ENCODE data around the gene GNAQ. TPM values are rescaled to one million over a fixed set of nuclear protein-coding genes. Genes with fewer than 3 reads are reported as not detected.

The GNAQ gene
- total and polyA plus RNA-seq, 2 experiments from 2014 or later, result 21.1 to 43.1 TPM

- TF ChIP-seq, protein P1, sequence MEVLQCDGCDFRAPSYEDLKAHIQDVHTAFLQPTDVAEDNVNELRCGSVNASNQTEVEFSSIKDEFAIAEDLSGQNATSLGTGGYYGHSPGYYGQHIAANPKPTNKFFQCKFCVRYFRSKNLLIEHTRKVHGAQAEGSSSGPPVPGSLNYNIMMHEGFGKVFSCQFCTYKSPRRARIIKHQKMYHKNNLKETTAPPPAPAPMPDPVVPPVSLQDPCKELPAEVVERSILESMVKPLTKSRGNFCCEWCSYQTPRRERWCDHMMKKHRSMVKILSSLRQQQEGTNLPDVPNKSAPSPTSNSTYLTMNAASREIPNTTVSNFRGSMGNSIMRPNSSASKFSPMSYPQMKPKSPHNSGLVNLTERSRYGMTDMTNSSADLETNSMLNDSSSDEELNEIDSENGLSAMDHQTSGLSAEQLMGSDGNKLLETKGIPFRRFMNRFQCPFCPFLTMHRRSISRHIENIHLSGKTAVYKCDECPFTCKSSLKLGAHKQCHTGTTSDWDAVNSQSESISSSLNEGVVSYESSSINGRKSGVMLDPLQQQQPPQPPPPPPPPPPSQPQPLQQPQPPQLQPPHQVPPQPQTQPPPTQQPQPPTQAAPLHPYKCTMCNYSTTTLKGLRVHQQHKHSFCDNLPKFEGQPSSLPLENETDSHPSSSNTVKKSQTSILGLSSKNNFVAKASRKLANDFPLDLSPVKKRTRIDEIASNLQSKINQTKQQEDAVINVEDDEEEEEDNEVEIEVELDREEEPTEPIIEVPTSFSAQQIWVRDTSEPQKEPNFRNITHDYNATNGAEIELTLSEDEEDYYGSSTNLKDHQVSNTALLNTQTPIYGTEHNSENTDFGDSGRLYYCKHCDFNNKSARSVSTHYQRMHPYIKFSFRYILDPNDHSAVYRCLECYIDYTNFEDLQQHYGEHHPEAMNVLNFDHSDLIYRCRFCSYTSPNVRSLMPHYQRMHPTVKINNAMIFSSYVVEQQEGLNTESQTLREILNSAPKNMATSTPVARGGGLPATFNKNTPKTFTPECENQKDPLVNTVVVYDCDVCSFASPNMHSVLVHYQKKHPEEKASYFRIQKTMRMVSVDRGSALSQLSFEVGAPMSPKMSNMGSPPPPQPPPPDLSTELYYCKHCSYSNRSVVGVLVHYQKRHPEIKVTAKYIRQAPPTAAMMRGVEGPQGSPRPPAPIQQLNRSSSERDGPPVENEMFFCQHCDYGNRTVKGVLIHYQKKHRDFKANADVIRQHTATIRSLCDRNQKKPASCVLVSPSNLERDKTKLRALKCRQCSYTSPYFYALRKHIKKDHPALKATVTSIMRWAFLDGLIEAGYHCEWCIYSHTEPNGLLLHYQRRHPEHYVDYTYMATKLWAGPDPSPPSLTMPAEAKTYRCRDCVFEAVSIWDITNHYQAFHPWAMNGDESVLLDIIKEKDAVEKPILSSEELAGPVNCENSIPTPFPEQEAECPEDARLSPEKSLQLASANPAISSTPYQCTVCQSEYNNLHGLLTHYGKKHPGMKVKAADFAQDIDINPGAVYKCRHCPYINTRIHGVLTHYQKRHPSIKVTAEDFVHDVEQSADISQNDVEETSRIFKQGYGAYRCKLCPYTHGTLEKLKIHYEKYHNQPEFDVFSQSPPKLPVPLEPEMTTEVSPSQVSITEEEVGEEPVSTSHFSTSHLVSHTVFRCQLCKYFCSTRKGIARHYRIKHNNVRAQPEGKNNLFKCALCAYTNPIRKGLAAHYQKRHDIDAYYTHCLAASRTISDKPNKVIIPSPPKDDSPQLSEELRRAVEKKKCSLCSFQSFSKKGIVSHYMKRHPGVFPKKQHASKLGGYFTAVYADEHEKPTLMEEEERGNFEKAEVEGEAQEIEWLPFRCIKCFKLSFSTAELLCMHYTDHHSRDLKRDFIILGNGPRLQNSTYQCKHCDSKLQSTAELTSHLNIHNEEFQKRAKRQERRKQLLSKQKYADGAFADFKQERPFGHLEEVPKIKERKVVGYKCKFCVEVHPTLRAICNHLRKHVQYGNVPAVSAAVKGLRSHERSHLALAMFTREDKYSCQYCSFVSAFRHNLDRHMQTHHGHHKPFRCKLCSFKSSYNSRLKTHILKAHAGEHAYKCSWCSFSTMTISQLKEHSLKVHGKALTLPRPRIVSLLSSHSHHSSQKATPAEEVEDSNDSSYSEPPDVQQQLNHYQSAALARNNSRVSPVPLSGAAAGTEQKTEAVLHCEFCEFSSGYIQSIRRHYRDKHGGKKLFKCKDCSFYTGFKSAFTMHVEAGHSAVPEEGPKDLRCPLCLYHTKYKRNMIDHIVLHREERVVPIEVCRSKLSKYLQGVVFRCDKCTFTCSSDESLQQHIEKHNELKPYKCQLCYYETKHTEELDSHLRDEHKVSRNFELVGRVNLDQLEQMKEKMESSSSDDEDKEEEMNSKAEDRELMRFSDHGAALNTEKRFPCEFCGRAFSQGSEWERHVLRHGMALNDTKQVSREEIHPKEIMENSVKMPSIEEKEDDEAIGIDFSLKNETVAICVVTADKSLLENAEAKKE (CRISPR knock-in tag; IDR thresholded peaks at IDR 0.05), result no peak
- TF ChIP-seq ZNF114 (CRISPR knock-in tag; IDR thresholded peaks at IDR 0.05) (no peak), STAT1 (IDR thresholded peaks at IDR 0.05; ENCODE audit: unreplicated experiment) (no peak), JUNB (IDR thresholded peaks at IDR 0.05; ENCODE audit: unreplicated experiment) (no peak)
Measured at GRCh38 chr9:78033870-78034269, 2.3 kb upstream of the GNAQ start (continued).

DNA sequence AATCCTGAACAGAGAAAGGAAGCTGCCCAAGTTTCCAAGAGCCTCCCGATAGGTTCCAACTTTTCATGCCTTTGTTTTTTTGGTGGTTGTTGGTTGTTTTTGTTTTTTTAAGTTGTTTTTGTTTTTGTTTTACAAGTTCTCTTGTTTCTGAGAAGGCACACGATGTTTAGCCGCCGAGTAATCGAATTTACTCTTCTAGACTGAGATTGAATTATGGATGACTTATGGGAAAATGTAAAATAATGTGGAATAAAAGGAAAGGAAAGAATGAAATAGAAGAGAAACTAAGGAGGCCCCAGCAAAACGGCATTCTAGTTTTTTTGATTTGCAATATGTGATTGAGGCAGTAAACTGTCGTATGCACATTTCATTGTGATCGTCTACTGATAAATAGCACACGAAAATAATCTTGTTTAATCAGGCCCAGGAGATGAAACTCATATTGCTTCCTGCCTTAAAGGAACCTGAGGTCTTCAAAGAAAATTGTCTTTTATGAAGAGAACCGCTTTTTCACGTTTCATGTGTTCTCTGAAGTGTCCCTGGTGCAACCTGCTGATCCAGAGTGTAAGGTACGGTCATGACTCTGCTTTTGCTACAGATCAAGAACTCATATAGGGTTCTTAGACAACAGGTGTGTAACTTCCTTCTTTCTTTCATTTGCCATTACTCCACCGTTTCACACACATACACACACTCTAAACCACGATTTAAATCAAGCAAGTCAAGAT is 1.3 kb upstream of the GNAQ start:
- peak overlapping the region; percentile 98 for H3K27ac Mint-ChIP-seq
- Histone ChIP-seq H3K27me3 (ENCODE audit: insufficient read depth) (no peaks in the 10 kb centered on the region), H3F3A (replicated peaks; ENCODE audit: low read depth) (no peaks in the 10 kb centered on the region), H4K20me1 (replicated peaks; ENCODE audit: insufficient read depth) (peaks cover 8% of the 10 kb centered on the region), H3K4me3 (peak overlapping the region; percentile 81), H3K4me2 (peak overlapping the region; percentile 76), H3K79me2 (replicated peaks; ENCODE audit: insufficient read depth) (peaks cover 28% of the 10 kb centered on the region), H3K4me1 (ENCODE audit: insufficient read depth) (peaks cover 18% of the 10 kb centered on the region), H3K9me2 (ENCODE audit: insufficient read depth) (no peaks in the 10 kb centered on the region), H3K36me3 (ENCODE audit: insufficient read depth) (no peaks in the 10 kb centered on the region), H2AFZ (peak overlapping the region; percentile 10), H3K27ac (ENCODE audit: low read depth) (peak overlapping the region; percentile 43; the same call in 1 of the 2 replicates)
- DNase-seq (ENCODE audit: low spot score) (no peak), ATAC-seq (no peak)
- H3K36me3 Mint-ChIP-seq (ENCODE audit: low read depth), result no peaks in the 10 kb centered on the region; the same call in 2 of the 3 replicates
- no peaks in the 10 kb centered on the region; the same call in 2 of the 3 replicates for H3K9me3 Mint-ChIP-seq
- H3K27me3 Mint-ChIP-seq (ENCODE audit: insufficient read depth, low read depth, poor library complexity), result peaks cover 10% of the 10 kb centered on the region
- peak overlapping the region; percentile 98 for H3K4me3 Mint-ChIP-seq
- H3K4me1 Mint-ChIP-seq, result peaks cover 52% of the 10 kb centered on the region
- TF ChIP-seq NANOG (IDR thresholded peaks at IDR 0.05; ENCODE audit: borderline replicate concordance) (no peak), POLR2AphosphoS5 (IDR thresholded peaks at IDR 0.05; ENCODE audit: low read depth) (no peak), CREB1 (CRISPR knock-in tag; IDR thresholded peaks at IDR 0.05; ENCODE audit: low read depth) (no peak), STAT1 (IDR thresholded peaks at IDR 0.05; ENCODE audit: unreplicated experiment) (no peak), EZH2phosphoT487 (IDR thresholded peaks at IDR 0.05; ENCODE audit: unreplicated experiment) (no peak), ZNF114 (CRISPR knock-in tag; IDR thresholded peaks at IDR 0.05) (no peak), EZH2 (IDR thresholded peaks at IDR 0.05; ENCODE audit: low read depth, unreplicated experiment) (no peak), ETS1 (IDR thresholded peaks at IDR 0.05) (no peak)
- TF ChIP-seq, protein P2, sequence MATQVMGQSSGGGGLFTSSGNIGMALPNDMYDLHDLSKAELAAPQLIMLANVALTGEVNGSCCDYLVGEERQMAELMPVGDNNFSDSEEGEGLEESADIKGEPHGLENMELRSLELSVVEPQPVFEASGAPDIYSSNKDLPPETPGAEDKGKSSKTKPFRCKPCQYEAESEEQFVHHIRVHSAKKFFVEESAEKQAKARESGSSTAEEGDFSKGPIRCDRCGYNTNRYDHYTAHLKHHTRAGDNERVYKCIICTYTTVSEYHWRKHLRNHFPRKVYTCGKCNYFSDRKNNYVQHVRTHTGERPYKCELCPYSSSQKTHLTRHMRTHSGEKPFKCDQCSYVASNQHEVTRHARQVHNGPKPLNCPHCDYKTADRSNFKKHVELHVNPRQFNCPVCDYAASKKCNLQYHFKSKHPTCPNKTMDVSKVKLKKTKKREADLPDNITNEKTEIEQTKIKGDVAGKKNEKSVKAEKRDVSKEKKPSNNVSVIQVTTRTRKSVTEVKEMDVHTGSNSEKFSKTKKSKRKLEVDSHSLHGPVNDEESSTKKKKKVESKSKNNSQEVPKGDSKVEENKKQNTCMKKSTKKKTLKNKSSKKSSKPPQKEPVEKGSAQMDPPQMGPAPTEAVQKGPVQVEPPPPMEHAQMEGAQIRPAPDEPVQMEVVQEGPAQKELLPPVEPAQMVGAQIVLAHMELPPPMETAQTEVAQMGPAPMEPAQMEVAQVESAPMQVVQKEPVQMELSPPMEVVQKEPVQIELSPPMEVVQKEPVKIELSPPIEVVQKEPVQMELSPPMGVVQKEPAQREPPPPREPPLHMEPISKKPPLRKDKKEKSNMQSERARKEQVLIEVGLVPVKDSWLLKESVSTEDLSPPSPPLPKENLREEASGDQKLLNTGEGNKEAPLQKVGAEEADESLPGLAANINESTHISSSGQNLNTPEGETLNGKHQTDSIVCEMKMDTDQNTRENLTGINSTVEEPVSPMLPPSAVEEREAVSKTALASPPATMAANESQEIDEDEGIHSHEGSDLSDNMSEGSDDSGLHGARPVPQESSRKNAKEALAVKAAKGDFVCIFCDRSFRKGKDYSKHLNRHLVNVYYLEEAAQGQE (IDR thresholded peaks at IDR 0.05; ENCODE audit: unreplicated experiment), result no peak
- TF ChIP-seq, protein P3, sequence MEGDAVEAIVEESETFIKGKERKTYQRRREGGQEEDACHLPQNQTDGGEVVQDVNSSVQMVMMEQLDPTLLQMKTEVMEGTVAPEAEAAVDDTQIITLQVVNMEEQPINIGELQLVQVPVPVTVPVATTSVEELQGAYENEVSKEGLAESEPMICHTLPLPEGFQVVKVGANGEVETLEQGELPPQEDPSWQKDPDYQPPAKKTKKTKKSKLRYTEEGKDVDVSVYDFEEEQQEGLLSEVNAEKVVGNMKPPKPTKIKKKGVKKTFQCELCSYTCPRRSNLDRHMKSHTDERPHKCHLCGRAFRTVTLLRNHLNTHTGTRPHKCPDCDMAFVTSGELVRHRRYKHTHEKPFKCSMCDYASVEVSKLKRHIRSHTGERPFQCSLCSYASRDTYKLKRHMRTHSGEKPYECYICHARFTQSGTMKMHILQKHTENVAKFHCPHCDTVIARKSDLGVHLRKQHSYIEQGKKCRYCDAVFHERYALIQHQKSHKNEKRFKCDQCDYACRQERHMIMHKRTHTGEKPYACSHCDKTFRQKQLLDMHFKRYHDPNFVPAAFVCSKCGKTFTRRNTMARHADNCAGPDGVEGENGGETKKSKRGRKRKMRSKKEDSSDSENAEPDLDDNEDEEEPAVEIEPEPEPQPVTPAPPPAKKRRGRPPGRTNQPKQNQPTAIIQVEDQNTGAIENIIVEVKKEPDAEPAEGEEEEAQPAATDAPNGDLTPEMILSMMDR (conservative IDR thresholded peaks at IDR 0.05; ENCODE audit: low read depth in 2 of 2), result no peak
